Vagina (tissue), 2 donors: Measurements from ENCODE around the gene BCAS3. TPM values are rescaled to one million over a fixed set of nuclear protein-coding genes. Genes with fewer than 3 reads are reported as not detected.
A peak's percentile ranks its signal among the peaks of the same experiment; 100 is the strongest.

Experiments
- DNase-seq, 2 donors: peaks; one replicate each; pipeline ENCODE4 v3.0.0-alpha.2; 2017; ENCODE audit errors: extremely low spot score in 2 of 2
- H3K27ac ChIP-seq: fragments of 200-600 bp; sonication (generic); one replicate; pipeline ENCODE4 v1.5.1; 2019
- H3K27me3 ChIP-seq: fragments of 200-600 bp; sonication (generic); one replicate; pipeline ENCODE4 v1.5.1; 2019
- H3K36me3 ChIP-seq, 2 donors: fragments of 200-600 bp; sonication (generic); one replicate each; pipeline ENCODE4 v1.5.1; 2017 to 2019
- H3K4me1 ChIP-seq: fragments of 200-600 bp; sonication (generic); one replicate; pipeline ENCODE4 v1.5.1; 2019
- H3K4me3 ChIP-seq, 2 donors: fragments of 200-600 bp; sonication (generic); 1 replicate in 1 of 2; 2 replicates in 1 of 2; pipeline ENCODE4 v1.5.1; 2016 to 2019
- H3K9me3 ChIP-seq: fragments of 200-600 bp; sonication (generic); one replicate; pipeline ENCODE4 v1.5.1; 2019
- CTCF ChIP-seq, 3 experiments: fragments of 450-650 bp in 2 of 3; fragments of 200-600 bp in 1 of 3; sonication (generic) in 1 of 3; IDR thresholded peaks; one replicate each; pipeline ENCODE4 v1.5.1; 2017 to 2019; ENCODE audit warnings: antibody characterized with exemption in 3 of 3, mild to moderate bottlenecking in 2 of 3, moderate library complexity in 2 of 3
- POLR2A ChIP-seq, 2 donors: fragments of 450-650 bp; IDR thresholded peaks; one replicate each; pipeline ENCODE4 v1.6.1; 2017; ENCODE audit warnings: antibody characterized with exemption in 2 of 2, mild to moderate bottlenecking in 2 of 2, moderate library complexity in 2 of 2
- POLR2AphosphoS5 ChIP-seq, 2 donors: sonication (generic); formaldehyde crosslinking; IDR thresholded peaks; one replicate each; pipeline ENCODE4 v1.9.0; 2017; ENCODE audit warnings: antibody characterized with exemption in 2 of 2, mild to moderate bottlenecking in 2 of 2, low read depth in 1 of 2; ENCODE audit not compliant: insufficient read depth in 1 of 2
- intact Hi-C: fragments of 100-400 bp; cut with DNase I; formaldehyde crosslinking; loops from one replicate; pipeline ENCODE4 v1.15.1; 2023
- total RNA-seq: library from RNA; depleted of rRNA; stranded (reverse); fragments of >200 nt; gene quantifications from one replicate; pipeline ENCODE4 v1.2.3, GENCODE V29; 2016

Gene BCAS3
- total RNA-seq, 1 donor from 2014 or later, result 33.1 TPM

GRCh38 chr17:61416540-61417363 is 739.1 kb downstream of the BCAS3 start:
- Histone ChIP-seq H3K27ac (peak overlapping the region; percentile 54), H3K4me3 (peak overlapping the region in 1 of 2 donors; percentile 32), H3K4me1 (peaks cover 39% of the 10 kb centered on the region), H3K27me3 (no peaks in the 10 kb centered on the region), H3K9me3 (no peaks in the 10 kb centered on the region), H3K36me3 (no peaks in the 10 kb centered on the region)
- TF ChIP-seq CTCF (IDR thresholded peaks at IDR 0.05) (peak; percentile 75 to 97 (median 81)), POLR2A (IDR thresholded peaks at IDR 0.05) (no peak), POLR2AphosphoS5 (IDR thresholded peaks at IDR 0.05; ENCODE audit: insufficient read depth in 1 of 2, low read depth in 1 of 2) (peak in 1 of 2 donors; percentile 30)
- intact Hi-C loops, result loop anchor here (10.0 kb wide), 1 partner anchor 648 kb away; the partner anchor contains the start of gene MED13
- DNase-seq, result peak; percentile 88 to 89

GRCh38 chr17:61418449-61418848 is 740.8 kb downstream of the BCAS3 start:
- no peak for DNase-seq
- Histone ChIP-seq H3K4me3 (no peak overlapping the region), H3K9me3 (no peaks in the 10 kb centered on the region), H3K36me3 (no peaks in the 10 kb centered on the region), H3K27me3 (no peaks in the 10 kb centered on the region), H3K27ac (no peak overlapping the region), H3K4me1 (peaks cover 25% of the 10 kb centered on the region)
- intact Hi-C loops, result loop anchor here (10.0 kb wide), 1 partner anchor 646 kb away; the partner anchor contains the start of gene MED13
- no peak for TF ChIP-seq POLR2AphosphoS5 (IDR thresholded peaks at IDR 0.05; ENCODE audit: insufficient read depth in 1 of 2, low read depth in 1 of 2)
- TF ChIP-seq POLR2A (IDR thresholded peaks at IDR 0.05), result no peak
- TF ChIP-seq CTCF (IDR thresholded peaks at IDR 0.05), result no peak

- peak; percentile 43 to 75 for DNase-seq
- H3K27ac ChIP-seq, result no peak overlapping the region
- peaks cover 17% of the 10 kb centered on the region for H3K4me1 ChIP-seq
- H3K27me3 ChIP-seq, result no peaks in the 10 kb centered on the region
- no peaks in the 10 kb centered on the region for H3K36me3 ChIP-seq
- intact Hi-C loops, result loop anchor here (10.0 kb wide), 1 partner anchor 645 kb away; the partner anchor contains the start of gene MED13
- no peak for TF ChIP-seq POLR2AphosphoS5 (IDR thresholded peaks at IDR 0.05; ENCODE audit: insufficient read depth in 1 of 2, low read depth in 1 of 2)
- no peak for TF ChIP-seq POLR2A (IDR thresholded peaks at IDR 0.05)
- TF ChIP-seq CTCF (IDR thresholded peaks at IDR 0.05), result no peak
- H3K4me3 ChIP-seq, result no peak overlapping the region
- H3K9me3 ChIP-seq, result no peaks in the 10 kb centered on the region
Measured at GRCh38 chr17:61419496-61420046, 741.9 kb downstream of the BCAS3 start.

- Histone ChIP-seq H3K9me3 (no peaks in the 10 kb centered on the region), H3K36me3 (no peaks in the 10 kb centered on the region), H3K27ac (no peak overlapping the region), H3K27me3 (no peaks in the 10 kb centered on the region), H3K4me1 (peaks cover 16% of the 10 kb centered on the region), H3K4me3 (no peak overlapping the region)
- intact Hi-C loops, result no loop called here
- TF ChIP-seq CTCF (IDR thresholded peaks at IDR 0.05) (no peak), POLR2AphosphoS5 (IDR thresholded peaks at IDR 0.05; ENCODE audit: insufficient read depth in 1 of 2, low read depth in 1 of 2) (no peak), POLR2A (IDR thresholded peaks at IDR 0.05) (no peak)
- DNase-seq, result peak; percentile 52 to 64
Measured at GRCh38 chr17:61420052-61420451, 742.4 kb downstream of the BCAS3 start.
